BJ (cell line): ENCODE results near the gene CMSS1. TPM values are rescaled to one million over a fixed set of nuclear protein-coding genes. Genes with fewer than 3 reads are reported as not detected.

ENCODE experiments used
- CTCF ChIA-PET: fragments of 350-600 bp; formaldehyde crosslinking; extraction: SDS; loops from one replicate; lab custom pipeline; 2021; ENCODE audit warnings: antibody characterized with exemption, inconsistent platforms; lab: Yijun Ruan, JAX
- POLR2A ChIA-PET: fragments of 300-600 bp; sonication (Branson Sonifier 250); formaldehyde crosslinking; extraction: SDS; loops from one replicate; lab custom pipeline; 2021; ENCODE audit warnings: antibody characterized with exemption; lab: Charles Lee
- DNase-seq: peaks from one replicate; pipeline ENCODE4 v3.0.0-alpha.2; 2011; ENCODE audit warnings: low read depth
- H3K27me3 ChIP-seq: 2 replicates; pipeline ENCODE4 v1.6.0; 2011; ENCODE audit warnings: low read length; ENCODE audit not compliant: control insufficient read depth, insufficient read depth
- H3K36me3 ChIP-seq: 2 replicates; pipeline ENCODE4 v1.5.1; 2011; ENCODE audit warnings: low read length; ENCODE audit not compliant: control insufficient read depth, insufficient read depth
- H3K4me3 ChIP-seq: 2 replicates; pipeline ENCODE4 v1.5.1; 2011; ENCODE audit warnings: low read depth, mild to moderate bottlenecking, control low read depth, low read length
- CTCF ChIP-seq: IDR thresholded peaks from 2 replicates; pipeline ENCODE4 v1.5.1; 2011; ENCODE audit warnings: low read depth, mild to moderate bottlenecking, control low read depth, inconsistent platforms, low read length, moderate library complexity; ENCODE audit not compliant: insufficient read depth
- polyA plus RNA-seq: library from polyadenylated mRNA; depleted of rRNA; stranded (reverse); fragments of >200 nt; gene quantifications from 2 replicates; pipeline ENCODE4 v1.2.3, GENCODE V29; 2011

Gene CMSS1
- polyA plus RNA-seq, 1 experiment: 6.7 TPM

DNA sequence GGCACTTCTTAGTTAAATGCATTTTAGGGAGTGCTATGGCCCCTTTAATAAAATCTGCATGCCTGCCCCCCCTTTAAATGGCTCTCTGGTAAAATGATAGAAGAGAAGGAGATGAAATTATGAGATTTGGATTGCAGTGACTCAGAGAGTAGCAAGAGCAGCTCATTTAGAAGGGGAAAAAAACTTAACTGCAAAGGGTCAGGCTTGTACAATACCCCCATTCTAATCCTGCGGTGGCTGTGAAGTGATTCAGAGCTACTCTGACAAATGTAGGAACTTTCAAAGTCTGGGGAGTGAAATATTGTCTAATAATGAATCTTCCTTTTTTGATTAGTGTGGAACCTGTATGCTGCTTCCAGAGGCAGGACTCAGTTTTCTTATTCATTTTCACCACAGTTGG, 399.1 kb downstream of the CMSS1 start:
- H3K36me3 ChIP-seq: no peaks in the 10 kb centered on the region
- TF ChIP-seq CTCF: no peak
- H3K4me3 ChIP-seq: no peak overlapping the region
- DNase-seq: no peak
- ChIA-PET CTCF (interaction anchor here (0.6 to 1.4 kb wide), 4 partner anchors 11 to 295 kb away, joined by 3 read pairs; no protein-coding TSS in a partner anchor), POLR2A (no interaction called here)
- peaks cover 2% of the 10 kb centered on the region; the same call in 1 of the 2 replicates for H3K27me3 ChIP-seq

GRCh38 chr3:100221159-100221558, 403.5 kb downstream of the CMSS1 start:
- Histone ChIP-seq H3K27me3 (no peaks in the 10 kb centered on the region), H3K36me3 (no peaks in the 10 kb centered on the region), H3K4me3 (no peak overlapping the region)
- ChIA-PET CTCF (no interaction called here), POLR2A (no interaction called here)
- no peak for DNase-seq
- no peak for TF ChIP-seq CTCF

DNA sequence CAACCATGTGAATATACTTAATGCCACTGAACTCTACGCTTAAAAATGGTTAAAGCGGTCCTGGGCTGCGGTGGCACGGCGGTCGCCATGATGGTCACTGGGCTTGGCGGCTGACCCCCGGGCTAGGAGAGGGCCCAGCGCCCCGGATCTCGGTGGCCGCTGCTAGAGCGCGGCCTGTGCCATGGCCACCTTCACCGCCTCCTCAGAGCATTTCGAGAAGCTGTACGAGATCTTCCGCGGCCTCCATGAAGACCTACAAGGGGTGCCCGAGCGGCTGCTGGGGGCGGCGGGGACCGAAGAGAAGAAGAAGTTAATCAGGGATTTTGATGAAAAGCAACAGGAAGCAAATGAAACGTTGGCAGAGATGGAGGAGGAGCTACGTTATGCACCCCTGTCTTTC, 407.5 kb downstream of the CMSS1 start:
- Histone ChIP-seq H3K4me3 (no peak overlapping the region), H3K36me3 (no peaks in the 10 kb centered on the region), H3K27me3 (no peaks in the 10 kb centered on the region)
- ChIA-PET CTCF (no interaction called here), POLR2A (no interaction called here)
- TF ChIP-seq CTCF: no peak
- no peak for DNase-seq

DNA sequence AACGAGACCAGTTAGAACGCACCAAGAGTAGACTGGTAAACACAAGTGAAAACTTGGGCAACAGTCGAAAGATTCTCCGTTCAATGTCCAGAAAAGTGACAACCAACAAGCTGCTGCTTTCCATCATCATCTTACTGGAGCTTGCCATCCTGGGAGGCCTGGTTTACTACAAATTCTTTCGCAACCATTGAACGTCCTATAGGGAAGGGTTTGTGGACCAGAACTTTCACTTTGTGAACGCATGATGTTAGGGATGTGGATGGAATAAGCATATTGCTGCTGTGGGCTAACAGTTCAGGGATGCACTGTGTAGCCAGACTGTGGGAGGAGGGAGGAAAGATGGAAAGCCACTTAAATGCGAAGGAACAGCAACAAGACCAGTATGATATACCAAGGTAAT, 408.2 kb downstream of the CMSS1 start:
- DNase-seq: no peak
- ChIA-PET CTCF (interaction anchor here (0.7 kb wide), 1 partner anchor 474 kb away, joined by 6 read pairs; no protein-coding TSS in a partner anchor), POLR2A (interaction anchor here (0.6 kb wide), 1 partner anchor 221 kb away, joined by 3 read pairs; no protein-coding TSS in a partner anchor)
- no peak overlapping the region for H3K4me3 ChIP-seq
- no peaks in the 10 kb centered on the region for H3K36me3 ChIP-seq
- no peak for TF ChIP-seq CTCF
- H3K27me3 ChIP-seq: no peaks in the 10 kb centered on the region

DNA sequence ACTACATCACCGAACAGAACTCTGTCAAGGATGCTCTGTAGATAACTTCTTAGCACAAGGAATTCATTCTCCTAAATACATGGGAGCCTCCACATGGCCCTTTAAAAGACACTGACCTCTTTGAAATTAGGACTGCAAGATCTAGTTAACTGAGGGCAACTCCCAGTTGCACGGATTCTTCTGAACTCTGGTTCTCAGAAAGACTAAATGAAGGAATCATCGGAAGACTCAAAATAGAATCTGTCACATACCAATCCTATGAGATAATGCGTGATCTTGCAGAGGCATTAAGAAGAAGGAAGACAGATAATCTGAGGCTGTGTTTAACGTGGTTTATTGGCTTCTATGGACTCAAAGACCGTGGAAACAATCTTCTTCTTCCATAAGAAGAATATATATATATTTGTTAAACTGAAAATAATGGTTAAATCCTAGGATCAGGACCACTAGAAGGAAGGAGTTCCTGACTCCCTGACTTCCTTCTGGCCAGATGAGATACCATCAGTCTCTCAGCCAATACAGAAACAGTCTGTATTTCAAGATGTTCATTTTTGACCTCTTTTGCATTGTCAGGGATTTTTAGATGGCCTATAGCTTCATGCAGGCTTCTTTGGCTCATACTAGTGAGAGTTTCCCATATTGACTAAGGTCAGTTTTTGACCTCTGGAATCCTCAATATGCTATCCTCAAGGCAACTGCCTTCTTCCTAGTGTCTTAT, 409.2 kb downstream of the CMSS1 start:
- POLR2A ChIA-PET: interaction anchor here (0.6 kb wide), 1 partner anchor 221 kb away, joined by 3 read pairs; no protein-coding TSS in a partner anchor
- CTCF ChIA-PET: interaction anchor here (0.7 to 1.1 kb wide), 2 partner anchors 10 to 475 kb away, joined by 3 to 6 read pairs; no protein-coding TSS in a partner anchor
- H3K27me3 ChIP-seq: no peaks in the 10 kb centered on the region
- no peak for TF ChIP-seq CTCF
- H3K4me3 ChIP-seq: no peak overlapping the region
- no peak for DNase-seq
- H3K36me3 ChIP-seq: no peaks in the 10 kb centered on the region
